GM19463 (cell line): Measurements from ENCODE around the gene ARHGEF7.

Experiments
- ATAC-seq: cut with Tn5 transposase; IDR thresholded peaks from one replicate; pipeline ENCODE4 v1.9.1; 2021; ENCODE audit warnings: mild to moderate bottlenecking, moderate library complexity; ENCODE audit not compliant: unreplicated experiment

ARHGEF7 gene

DNA sequence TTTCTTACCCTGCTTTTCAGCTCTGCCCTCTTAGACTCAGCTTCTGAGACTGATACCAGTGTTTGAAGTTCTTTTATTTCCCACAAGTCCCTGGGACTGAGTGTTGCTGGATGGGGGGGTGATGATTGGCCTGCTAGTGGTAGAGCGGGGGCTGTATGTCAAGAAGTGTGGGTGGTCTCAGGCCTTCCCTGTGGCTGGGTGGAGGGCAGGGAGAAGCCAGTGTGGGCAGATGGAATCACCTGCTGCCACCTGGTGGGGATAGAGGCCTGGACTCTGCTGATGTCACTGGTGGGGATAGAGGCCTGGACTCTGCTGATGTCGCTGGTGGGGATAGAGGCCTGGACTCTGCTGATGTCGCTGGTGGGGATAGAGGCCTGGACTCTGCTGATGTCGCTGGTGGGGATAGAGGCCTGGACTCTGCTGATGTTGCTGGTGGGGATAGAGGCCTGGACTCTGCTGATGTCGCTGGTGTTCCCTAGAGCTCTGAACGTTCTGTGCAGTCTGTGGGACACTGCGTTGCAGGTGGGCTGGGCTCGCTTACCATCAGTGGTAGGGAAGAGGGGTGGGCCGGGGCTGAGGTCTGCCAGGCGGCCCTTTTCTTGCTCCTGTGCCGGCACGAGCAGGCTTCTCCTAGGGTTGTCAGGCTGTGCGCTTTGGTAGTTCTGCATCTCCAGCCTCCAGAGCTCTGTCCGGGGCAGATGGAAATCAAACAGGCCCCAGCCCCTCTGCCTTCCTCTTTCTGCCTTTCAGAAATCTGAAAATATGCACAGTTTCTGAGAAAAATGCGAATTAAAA lies 101.3 kb downstream of the ARHGEF7 start:
- peak; percentile 62 for ATAC-seq

DNA sequence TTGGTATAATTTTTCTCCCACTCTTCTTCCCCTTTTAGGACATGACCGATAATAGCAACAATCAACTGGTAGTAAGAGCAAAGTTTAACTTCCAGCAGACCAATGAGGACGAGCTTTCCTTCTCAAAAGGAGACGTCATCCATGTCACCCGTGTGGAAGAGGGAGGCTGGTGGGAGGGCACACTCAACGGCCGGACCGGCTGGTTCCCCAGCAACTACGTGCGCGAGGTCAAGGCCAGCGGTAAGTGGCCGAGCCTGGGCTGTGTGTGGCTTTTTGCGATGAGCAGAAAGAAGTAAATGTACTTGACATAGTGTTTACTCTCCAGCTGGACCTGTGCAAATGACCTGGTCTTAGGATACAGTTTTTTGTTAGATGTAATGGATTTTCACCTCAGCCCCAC lies 102.5 kb downstream of the ARHGEF7 start:
- ATAC-seq: no peak

DNA sequence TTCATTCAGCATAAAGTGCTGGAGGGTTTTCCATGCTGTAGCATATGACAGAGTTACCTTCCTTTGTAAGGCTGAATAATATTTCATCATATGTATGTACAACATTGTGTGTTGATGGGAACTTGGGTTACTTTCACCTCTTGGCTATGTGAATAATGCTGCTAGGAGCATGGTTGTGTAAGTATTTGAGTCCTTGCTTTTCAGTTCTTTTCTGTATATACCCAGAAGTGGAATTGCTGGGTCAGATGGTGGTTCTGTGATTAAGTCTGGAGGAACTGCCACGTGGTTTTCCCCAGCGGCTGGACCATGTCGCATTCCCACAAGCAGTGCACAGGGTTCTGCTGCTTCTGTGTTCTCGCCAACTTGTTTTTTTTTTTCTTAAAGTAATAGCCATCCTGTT lies 104.2 kb downstream of the ARHGEF7 start:
- ATAC-seq: no peak

DNA sequence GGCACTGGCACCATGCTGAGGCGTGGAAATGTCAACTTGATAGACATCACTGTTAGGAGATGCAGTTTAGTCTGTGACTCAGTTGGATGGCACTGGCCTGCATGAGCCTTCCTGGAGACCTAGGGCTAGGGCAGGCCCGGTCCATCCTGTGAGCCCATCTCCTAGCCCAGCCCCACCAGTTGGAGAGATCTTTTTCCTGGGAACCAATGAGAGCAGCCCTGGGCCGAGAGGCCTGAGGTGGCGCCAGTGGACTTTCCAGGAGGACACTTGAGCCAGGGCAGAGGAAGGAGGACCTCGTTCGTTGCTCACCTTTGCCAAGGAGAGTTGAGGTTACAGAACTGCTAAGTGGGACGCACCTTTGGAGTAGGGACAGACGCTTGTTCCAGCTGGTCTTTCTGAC lies 104.8 kb downstream of the ARHGEF7 start:
- no peak for ATAC-seq

DNA sequence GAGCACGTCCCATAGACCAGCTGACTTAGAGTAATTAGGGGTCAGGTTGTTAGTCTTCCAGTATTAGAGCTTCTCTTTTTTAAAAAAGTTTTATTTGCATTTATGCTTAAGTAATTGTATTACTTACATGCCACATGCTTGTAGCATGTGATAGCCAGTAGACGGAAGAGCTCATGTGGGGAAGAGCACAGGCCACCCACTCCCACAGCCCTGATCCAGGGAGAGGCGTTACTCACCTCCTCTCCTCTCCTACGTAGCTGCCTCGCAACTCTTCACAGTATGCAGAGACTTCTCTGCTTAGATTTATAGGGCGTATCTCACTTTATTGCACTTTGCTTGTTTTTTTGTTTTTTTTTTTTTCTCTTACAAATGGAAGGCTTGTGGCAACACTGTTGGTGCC lies 110.1 kb downstream of the ARHGEF7 start:
- no peak for ATAC-seq

DNA sequence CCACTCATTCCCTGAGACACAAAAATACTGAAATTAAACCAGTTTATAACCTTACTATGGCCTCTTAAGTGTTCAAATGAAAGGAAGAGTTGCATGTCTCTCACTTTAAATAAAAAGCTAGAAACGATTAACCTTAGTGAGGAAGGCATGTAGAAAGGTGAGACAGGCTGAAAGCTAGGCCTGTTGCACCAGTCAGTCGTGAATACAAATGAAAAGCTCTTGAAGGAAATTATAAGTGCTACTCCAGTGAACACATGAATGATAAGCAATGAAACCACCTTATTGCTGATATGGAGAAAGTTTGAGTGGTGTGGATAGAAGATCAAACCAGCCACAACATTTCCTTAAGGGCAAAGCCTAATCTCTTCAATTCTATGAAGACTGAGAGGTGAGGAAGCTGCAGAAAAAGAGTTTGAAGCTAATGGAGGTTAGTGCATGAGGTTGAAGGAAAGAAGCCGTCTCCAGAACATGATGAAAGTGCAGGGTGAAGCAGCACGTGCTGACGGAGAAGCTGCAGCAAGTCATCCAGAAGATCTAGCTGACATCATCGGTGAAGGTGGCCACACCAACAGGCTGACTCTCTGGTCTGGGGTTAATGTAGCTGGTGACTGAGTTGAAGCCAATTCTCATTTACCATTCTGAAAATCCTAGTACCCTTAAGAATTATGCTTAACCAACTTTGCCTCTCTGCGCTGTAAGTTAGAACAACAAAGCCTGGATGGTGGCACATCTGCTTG lies 110.9 kb downstream of the ARHGEF7 start:
- ATAC-seq: no peak

DNA sequence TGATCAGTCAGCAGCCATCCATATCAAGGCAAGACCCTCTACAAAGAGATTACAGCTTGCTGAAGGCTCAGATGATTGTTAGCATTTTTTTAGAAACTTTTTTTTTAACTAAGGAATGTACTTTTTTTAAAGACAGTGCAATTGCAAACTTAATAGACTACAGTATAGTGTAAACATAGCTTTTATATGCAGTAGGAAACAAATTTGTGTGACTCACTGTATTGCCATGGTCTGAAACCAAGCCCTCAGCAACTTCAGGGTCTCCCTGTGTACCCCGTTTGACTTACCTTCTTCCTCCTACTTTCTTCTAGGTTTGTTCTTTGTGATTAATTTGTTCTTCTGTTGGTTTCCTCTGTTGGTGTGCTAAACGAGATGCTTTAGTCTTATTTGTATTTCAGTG lies 112.3 kb downstream of the ARHGEF7 start:
- no peak for ATAC-seq

DNA sequence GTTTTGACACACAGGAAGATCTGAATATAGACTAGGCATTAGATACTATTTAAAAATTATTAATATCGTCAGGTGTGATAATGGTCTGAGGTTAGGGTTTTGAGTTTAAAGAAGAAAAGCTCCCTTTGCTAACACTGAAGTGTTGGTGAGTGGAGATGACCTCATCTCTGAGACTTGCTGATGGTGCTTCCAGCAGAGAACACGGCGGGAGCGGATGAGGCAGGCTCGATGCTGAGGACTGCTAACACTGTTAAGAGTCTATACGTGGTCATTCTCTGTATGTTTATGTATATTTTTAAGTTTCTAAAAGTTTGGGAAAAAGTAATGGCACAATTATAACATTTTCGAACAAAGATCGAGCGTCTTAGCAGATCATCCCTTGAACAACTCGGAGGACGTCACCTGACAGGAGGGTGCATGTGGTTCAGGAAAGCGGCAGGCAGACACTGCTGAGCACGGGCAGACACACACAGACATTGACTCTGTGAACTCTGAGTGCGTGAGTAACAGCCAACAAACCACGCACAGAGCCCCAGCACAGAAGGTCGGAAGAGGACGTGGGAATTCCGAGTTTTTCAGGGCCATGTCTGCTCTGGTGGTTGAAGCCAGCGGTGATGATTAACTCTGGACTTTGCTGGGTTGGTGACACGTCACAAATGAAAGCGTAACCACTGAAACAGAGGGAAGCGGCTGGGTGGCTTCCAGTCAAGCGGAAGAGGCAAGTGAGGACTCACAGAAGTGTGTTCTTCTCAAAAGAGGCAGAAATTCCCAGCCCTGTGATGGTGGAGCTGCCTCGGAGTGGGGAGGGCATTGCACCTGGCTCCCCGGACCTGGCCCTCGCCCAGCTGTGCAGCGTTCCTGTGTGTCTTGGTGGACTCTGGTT lies 113.4 kb downstream of the ARHGEF7 start:
- no peak for ATAC-seq

DNA sequence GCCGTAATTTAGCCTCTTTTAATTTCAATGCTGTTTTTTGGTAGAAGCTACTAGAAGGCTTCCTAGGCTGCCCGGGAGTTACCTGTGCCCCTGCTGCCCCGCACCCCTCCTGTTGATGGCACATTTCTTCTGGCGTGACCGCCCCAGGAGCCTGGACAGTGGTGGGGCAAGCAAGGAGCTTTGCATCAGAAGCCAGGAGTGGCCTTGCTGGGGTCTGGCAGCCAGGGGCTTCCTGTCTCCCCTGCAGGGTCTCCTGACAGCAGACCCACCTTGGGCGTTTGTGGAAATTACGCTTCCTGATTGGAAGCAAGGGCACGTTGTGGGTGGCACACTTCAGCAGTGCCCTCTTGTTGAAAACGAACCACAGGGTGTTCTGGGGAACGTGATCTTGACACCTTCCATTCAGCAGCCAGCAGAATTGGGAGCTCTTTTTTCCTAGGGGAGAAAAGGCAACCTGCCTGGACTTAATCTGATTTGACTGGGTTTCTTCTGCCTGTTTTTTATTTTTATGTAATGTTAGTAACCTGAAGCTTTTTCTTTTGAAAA lies 115.3 kb downstream of the ARHGEF7 start:
- ATAC-seq: no peak

DNA sequence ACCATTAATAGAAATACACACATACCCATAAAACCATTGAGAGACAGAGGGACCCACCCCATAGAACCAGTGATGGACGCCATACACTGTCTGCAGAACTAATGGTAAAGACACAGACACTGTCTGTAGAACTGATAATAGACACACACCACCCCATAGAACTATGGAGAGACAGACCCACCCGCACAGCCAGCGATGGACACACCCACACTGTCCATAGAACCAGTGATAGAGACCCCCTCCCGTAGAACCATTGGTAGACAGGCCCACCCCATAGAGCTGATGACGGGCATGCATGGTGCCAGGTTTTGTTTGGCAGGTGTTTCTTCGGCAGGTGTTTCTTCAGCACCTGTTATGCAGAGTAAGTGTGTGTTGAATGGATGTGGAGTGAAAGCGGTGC lies 117.1 kb downstream of the ARHGEF7 start:
- ATAC-seq: no peak

DNA sequence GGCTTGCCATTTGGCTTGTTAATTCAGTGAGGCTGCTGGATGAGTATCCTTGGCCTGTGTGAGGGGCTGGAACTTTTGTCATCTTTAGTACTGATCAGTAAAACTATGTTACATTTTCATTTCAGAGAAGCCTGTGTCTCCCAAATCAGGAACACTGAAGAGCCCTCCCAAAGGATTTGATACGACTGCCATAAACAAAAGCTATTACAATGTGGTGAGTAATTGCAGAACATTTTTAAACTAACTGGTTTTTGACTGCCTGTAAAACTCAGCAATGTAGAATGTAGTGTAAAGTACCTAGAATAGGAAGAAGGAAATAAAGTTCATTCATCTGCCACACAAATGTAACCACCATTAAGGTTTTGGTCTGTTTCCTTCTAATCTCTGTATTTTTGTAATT lies 118.0 kb downstream of the ARHGEF7 start:
- no peak for ATAC-seq

DNA sequence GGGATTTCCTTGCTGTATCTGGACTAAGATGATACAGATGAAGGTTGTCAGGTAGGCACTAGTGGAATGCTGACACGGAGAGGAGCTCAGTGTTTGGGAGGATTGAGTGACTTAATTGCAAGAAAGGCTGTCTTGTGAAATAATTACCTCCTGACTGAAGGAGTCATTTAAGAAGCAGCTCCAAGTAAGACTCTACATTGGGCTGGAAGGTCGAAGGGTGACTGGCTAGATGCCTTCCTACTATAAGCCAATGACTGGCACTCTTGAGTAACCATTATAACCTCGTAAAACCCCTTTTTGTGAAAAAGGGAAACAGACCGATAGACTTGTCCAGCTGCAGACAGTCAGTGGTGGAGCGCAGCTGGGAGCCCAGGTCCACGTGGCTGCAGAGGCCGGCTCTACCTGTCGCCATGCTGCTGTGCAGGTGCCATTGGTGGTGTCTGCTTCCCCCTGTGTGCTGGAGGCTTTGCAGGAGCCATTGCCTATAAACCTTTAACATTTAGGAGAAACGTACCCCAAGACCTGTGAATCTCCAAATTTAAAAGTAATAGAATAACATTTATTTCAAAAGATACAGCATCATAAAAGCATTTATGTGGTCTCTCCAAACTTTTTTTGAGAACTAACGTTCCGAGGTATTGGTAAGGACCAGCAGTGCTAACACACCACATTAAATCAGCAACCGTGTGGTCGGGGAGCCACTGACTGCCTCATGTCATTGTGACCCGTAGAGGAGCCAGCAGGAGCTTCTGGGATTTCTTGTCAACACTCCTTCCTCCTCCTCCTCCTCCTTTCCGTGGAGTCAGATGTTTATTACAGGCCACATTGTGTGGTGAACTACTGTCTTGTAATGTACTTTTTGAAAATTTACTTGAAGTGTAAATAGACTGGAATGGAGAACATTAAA lies 124.9 kb downstream of the ARHGEF7 start:
- no peak for ATAC-seq

DNA sequence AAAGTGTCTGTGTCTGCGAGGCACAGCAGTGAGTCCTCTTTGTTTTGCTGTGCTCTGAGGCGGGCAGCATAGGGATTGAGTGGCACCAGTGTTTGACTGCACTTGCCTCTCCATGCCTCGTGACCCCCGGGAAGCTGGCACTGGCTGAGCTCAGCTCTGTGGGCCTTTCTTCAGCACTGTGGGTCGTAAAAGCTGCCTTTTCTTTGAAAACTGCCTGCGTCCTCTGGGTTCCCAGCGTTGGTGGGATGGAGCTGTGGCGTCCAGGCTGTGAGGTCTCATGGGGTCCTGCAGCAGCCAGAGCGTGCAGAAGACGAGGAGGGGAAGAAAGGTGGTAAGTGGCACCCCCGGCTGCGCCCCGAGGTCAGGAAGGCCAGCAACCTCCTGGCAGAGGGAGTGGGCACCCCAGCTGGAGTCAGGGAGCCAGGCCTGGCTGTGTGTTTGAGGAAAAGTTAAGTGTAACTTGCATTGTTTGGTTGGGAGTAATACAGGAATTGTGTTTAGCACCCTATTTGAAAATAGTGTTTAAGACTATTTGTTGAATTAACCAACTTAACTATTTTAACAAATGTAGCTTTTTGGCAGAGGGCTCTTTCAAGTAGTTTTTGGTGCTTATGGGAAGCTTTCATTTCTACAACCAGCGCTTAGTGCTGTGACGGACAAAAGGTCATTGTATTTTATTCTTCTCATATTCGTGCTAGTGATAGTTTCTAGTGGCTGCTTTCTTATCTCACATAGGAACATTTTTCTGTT lies 126.1 kb downstream of the ARHGEF7 start:
- no peak for ATAC-seq

DNA sequence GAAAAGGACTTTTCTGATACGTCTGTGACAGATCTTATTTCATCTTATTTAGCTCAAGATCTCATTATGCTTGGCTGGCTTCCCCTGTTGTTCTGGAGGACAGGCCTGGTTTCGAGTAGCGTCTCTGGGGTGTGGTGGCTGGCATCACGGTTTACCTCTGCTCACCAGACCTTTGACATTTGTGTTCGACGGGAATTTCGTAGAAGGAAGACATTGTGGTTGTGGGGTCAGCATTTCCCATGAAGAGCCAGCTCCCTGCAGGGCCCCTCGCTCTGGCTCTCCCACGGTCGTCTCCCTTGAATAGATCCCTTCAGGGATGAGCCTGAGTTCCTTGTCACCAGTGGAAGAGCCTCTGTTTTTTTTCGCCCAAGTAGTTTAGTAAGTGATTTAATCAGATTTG lies 126.8 kb downstream of the ARHGEF7 start:
- no peak for ATAC-seq

DNA sequence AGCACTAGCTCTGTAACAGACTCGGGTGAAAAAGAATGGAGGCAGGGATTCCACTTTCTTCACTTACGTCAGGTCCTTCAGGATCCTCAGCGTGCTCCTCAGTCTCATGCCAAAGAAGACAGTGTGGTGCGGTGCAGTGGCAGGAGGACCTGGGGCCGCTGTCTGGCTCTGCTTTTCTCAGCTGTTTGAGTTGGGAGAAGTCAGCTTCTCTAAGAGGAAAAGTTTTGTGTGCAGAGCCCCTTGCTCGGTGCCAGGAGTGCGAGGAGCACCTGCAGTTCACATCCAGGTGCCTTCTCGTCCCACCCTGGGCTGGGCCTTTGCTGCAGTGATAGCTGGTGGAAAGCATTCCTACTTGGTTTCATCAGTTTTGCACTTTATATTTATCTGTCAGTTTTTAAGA lies 127.5 kb downstream of the ARHGEF7 start:
- ATAC-seq: no peak

DNA sequence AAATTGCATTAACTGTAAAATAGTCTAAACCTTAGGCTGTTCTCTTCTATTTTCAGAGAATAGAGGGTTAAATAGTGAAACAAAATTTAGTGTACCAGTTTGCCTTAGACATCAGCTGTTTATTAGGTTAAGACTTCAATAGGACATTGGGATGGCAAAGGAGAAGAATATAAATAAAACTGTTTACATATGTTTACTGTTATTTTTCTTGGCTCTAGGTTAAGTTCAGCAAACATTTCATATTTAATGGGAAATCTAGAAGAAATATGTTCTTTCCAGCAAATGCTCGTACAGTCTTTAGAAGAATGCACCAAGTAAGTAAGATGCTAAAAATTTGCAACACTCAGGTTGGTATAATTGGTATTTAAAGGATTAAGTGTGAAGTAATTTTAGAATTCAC lies 128.9 kb downstream of the ARHGEF7 start:
- no peak for ATAC-seq

DNA sequence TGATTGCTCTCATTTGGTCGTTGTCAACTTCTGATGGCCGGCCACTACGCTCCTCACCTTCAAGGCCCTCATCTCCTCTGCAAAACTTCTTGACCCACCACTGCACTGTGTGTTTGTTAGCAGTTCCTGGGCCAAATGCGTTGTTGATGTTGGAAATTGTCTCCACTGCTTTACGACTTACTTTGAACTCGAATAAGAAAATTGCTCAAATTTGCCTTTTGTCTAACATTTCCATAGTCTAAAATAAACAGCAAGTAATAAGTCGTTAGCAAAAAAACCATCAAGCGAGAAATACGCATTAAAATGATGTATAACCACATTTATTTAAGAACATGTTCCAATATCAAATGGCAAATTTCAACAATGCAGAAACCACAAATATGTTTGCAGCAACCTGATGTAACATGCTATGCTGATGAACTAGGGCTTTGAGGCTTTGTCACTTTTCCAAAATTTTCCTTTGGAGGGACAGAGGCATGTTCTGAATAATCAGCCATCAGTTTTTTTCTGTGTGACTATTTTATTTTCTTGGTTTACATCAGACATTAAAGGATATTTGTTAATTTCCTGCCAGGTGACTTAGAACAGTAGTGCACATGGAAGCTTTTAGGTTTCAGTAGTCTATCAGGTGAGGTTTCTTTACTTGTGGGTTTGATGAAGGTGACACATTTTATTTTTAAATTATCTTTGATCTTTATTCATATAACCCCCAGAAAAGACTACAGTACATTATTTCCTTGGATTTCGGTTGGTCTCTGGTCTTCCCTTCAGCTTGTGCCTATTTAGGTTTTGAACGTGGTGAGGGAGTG lies 130.7 kb downstream of the ARHGEF7 start:
- ATAC-seq: no peak

DNA sequence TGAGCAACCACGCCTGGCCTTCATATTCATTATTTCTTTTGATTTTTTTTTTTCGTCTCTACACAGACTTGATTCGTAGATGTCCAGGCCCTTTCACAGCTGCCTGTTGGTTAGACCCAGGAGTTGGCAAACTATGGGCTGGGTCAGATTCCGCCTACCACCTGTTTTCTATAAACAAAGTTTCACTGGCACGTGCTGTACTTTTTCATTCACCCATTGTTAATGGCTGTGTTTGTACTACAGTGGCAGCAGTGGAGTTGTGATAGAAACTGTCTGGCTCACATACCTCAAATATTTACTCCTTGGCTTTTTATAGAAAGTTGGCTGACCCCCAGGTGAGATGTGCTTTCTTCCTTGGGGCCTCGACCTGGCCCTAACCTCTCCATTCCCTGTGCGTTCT lies 132.4 kb downstream of the ARHGEF7 start:
- ATAC-seq: no peak

DNA sequence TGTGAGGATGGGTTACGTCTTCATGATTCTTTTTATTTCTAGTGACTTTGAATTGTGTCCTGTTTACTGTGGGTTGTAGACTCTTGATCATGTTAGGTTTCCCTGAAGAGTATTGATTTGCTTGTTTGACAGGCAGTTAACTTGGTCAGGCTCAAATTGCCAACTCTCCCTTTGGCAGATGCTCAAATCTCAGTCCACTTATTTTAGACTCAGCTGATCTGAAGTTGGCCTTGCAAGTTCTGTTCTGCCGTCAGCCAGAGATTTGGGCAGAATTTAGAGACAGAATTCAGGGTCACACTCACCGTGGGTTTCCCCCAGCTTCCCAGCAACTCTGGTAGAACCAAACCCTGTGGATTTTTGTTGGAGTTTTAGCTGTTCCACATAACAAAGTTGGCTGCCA lies 133.7 kb downstream of the ARHGEF7 start:
- no peak for ATAC-seq
